Fibroblast of skin of left quadriceps (primary cell): ENCODE data around the gene REPIN1.

Experiments
- DNase-seq, 2 experiments: peaks; one replicate each; pipeline ENCODE4 v3.0.0-alpha.2; 2013; ENCODE audit warnings: low read depth in 2 of 2

REPIN1 gene

GRCh38 chr7:150360363-150361058 is 8.1 kb upstream of the REPIN1 start:
- DNase-seq = no peak

GRCh38 chr7:150361402-150361801 is 7.2 kb upstream of the REPIN1 start:
- DNase-seq = no peak

GRCh38 chr7:150361807-150362621 is 6.6 kb upstream of the REPIN1 start:
- DNase-seq = no peak

DNA sequence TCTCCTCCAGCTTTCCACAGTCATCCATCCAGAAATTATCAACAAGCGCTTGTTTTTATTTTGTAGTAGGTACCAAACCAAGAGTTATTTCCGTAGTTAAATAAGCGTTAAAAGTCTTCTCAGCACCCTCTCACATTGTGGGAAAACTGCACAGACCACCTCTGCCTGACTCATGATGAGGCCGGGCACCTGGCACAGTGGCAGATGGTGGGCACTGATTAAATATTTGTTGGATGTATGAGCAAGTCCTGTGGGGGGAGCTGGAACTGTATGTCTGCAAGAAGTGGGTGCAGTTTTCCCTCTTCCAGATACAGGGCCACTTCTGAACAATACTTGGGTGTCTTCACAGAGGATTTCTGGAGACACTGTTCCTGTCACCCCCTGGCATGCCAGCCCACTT is 5.3 kb upstream of the REPIN1 start:
- DNase-seq = no peak

GRCh38 chr7:150363872-150364271 is 4.8 kb upstream of the REPIN1 start:
- no peak for DNase-seq

- no peak for DNase-seq
Observed at GRCh38 chr7:150365194-150365593, 3.4 kb upstream of the REPIN1 start.

DNA sequence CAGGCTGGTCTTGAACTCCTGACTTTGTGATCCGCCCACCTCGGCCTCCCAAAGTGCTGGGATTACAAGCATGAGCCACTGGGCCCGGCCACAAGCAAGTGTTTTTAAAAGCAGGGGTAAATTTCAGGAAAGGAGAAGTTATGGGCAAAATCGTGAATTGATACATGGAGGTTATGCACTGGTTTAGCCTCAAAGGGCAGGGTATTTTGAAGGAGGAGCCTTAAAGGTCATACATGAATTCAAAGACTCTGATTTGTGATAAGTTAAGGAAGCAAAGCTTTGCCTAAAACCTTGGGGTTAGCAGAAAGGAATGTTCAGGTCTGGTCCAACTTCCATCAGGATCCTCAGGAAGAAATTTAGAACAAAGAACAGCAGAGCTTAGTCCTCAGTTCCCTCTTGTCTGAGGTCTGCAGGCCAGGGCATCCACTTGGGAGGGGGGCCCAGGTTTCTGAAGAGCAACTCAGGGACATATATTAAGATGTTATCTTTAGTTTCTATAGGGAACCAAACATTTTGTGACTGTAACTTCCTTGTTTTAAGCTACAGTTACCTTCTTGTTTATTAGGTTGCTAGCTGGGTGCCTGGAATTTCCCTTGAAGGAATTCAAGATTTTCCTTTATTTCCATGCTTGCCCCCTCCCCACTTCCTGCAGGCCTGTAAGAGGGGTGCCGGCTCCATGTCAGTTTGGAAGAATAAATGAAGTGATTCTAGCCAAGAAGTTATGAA is 2.8 kb upstream of the REPIN1 start:
- no peak for DNase-seq

- no peak for DNase-seq
Observed at GRCh38 chr7:150367677-150368095, 936 bp upstream of the REPIN1 start.

DNA sequence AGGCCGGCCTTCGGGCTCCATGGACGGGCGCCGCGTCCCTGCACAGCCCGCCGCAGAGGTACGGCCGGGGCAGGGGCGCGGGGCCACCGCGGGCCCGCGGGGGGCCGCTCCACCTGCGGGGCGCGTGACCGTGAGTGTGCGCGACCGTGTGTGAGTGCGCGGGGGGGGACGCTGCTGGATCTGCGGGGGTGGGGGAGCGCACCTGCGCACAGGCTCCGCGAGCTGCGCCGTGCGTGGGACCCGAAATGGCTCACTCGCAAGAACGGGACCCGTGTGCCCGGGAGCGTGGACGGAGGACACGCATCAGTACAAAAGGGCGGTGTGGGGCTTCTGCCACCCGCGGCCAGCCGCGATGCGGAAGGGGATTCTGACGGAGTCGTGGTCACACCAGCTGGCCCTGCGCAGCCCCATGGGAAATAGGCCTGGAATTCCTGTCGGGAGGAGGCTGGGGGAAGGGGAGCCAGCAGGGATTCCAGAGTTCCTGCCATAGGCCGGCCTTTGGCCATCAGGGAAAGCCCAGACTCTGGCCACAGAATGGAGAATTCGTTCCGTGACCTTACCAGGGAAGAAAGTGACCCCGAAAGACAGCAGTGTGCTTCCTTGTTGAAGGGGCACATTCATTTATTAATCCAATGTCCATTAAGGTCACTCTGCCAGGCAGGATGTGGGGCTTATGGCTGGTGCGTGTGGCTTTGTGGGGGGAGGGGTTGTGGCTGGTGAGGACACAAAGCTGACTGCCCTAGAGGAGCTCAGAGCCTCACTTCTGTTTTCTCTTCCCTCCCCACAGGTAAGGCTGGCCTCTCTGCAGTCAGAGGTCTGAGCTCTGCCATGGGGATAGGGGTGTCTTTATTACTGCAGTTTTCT is 494 bp downstream of the REPIN1 start:
- no peak for DNase-seq

DNA sequence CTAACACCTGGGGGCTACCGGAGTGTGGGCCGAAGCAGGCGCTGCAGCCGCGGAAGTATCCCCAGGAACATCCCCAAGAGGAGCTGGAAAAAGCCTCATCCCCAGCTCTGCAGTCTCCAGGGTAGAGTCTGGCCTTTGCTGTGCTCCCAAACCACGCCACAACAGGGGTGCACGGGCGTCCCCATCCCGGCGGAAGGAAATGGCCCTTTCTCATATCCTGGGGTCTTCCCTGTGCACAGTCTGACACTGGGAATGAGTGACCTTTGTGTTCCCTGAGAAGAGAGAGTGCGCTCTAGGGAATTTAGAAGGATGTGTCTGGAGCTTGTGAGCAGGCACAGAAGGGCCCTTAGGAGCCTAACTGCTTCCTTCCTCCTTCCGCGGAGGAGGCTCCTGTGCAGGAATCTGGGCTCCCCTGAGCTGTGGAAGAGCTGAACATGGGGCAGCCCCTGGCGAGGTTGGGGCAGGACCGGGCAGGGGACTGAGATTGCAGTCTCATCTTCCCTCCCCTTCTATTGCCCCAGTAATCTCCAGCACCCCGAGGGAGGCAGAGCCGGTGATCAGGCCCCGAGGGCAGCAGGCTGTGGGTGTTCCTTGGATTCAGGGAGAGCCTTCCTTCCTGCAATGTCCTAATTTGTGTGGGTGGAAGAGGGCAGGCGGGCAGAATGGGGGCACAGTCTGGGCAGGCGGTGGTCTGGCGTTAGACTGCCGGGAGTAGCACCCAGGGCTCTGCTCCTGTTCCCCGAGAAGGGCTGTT is 1.3 kb downstream of the REPIN1 start:
- no peak for DNase-seq

DNA sequence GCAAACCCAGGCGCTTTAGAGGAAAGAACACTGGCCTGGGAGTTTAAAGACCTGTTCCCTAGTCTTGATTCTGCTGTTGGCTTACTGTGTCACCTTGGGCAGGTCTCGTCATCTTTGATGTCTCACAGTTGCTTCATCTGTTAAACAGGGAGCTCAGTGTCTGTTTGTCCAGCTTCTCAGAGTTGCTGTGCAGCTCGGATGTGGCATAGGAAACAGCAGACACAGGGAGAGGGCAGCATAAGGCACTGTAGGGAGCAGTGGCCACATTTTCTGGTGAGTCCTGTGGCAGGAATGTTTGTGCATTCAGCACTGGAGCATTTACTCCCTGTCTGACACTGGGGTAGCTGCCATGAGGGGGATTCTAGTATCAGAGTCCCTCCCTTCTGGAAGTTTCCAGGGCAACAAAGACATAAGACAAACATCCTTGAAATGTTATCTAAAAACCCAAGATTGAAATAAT is 2.0 kb downstream of the REPIN1 start:
- no peak for DNase-seq

DNA sequence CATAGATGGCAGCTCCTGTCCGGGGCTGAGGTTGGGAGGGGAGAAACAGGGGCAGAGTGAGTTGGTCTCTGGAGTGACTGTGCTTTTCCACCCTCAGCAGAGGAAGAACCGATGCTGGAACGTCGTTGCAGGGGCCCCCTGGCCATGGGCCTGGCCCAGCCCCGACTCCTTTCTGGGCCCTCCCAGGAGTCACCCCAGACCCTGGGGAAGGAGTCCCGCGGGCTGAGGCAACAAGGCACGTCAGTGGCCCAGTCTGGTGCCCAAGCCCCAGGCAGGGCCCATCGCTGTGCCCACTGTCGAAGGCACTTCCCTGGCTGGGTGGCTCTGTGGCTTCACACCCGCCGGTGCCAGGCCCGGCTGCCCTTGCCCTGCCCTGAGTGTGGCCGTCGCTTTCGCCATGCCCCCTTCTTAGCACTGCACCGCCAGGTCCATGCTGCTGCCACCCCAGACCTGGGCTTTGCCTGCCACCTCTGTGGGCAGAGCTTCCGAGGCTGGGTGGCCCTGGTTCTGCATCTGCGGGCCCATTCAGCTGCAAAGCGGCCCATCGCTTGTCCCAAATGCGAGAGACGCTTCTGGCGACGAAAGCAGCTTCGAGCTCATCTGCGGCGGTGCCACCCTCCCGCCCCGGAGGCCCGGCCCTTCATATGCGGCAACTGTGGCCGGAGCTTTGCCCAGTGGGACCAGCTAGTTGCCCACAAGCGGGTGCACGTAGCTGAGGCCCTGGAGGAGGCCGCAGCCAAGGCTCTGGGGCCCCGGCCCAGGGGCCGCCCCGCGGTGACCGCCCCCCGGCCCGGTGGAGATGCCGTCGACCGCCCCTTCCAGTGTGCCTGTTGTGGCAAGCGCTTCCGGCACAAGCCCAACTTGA is 2.7 kb downstream of the REPIN1 start:
- DNase-seq = no peak

- DNase-seq = no peak
Observed at GRCh38 chr7:150371996-150372270, 3.3 kb downstream of the REPIN1 start.

- no peak for DNase-seq
Observed at GRCh38 chr7:150372271-150373048, 3.8 kb downstream of the REPIN1 start.

DNA sequence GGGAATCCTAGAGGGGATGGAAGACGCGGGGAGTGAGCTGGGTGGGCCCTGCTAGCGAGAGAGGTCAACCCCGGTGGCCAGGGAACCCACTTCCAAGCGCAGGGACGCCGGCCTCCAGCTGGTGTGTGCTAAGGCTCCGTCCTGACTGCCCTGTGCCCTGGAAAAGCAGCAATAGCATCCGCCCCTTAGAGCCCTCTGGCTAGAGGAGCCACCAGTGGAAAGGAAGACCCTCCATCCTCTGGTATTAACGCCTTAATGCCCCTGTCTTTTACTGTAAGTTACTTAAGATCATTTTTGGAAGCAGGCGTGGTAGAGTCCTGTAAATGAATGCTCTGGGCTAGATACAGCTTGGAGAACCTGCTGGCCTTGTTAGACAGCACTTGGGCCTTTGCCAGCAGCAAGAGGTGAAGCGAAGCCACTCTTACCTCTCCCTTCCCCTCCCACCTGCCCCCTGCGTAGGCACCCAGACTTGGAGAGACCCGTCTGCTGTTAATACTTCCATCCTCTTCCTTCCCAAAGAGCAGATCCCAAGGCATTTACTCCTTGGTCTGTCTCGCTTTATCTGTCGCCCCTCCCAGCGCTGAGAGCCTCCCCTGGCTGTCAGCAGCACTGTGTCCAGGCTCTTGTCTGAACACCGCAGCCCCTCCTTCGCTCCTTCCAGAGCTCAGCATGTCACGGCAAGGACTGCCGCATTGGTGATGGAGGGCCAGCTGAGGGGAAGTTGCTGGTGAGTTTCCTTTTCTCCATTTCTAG is 4.6 kb downstream of the REPIN1 start:
- DNase-seq = no peak

- no peak for DNase-seq
Observed at GRCh38 chr7:150374026-150374425, 5.4 kb downstream of the REPIN1 start.

DNA sequence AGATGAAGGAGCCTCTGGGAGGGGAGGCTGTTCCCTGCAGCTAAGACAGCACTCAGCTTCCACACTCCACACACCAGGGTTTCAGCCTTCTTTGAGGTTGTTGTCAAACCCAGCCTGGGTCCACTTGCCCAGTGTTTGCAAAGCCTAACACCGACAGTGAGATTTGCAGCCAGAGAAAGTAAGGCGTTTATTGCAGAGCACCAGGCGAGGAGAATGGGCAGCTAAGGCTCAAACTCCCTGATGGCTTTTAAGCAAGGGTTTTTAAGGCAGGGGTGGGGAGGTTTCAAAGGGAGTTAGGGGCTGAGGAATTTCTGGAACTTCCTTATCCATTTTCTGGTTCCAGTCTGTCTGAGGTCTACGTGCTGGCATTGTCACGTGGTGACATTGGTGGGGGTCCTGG is 5.8 kb downstream of the REPIN1 start:
- DNase-seq = no peak

DNA sequence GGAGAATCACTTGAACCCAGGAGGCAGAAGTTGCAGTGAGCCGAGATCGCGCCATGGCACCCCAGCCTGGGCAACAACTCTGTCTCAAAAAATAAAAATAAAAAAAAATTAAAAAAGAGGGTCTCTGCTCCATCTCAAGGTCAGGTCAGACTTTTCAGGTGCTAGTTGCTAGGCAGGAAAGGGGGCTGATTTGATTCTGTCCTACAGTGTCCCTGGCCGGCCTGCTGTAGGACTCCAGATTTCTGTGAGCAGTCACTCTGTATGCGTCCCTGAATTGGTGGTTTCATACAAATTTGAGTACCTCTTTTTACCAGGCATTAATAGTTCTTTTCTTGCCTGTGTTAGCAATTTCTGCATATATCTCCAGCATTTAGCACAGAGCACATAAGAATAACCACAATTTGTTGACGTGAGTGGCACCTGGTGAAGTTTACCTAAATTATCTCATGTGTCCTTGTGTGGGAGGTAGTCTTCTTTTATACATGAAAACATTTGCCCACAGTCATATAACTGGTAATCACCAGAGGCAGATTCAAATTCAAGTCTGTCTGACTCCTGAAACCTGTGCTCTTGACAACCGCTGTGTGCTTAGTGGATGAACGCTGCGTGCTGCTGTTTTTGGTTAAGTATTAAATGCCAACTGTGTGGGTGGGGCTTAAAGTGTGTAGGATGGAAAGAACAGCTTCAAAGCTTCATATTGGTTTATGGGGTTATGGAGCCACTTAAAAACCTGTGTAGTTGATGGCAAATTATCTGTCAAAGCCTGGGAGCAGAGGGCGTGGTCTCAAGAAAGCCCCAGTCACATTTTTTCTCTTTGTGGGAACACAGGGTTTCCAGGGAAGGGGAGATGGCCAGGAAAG is 7.3 kb downstream of the REPIN1 start:
- DNase-seq = no peak
